NCI-H1417 treated with DMSO at 0.1 percent for 48 hours (cell line): Measurements from ENCODE around the gene PPP1R1B.

Source experiments
- DNase-seq: peaks from one replicate; lab custom pipeline; 2025; lab: John Stamatoyannopoulos, UW

Gene PPP1R1B

DNA sequence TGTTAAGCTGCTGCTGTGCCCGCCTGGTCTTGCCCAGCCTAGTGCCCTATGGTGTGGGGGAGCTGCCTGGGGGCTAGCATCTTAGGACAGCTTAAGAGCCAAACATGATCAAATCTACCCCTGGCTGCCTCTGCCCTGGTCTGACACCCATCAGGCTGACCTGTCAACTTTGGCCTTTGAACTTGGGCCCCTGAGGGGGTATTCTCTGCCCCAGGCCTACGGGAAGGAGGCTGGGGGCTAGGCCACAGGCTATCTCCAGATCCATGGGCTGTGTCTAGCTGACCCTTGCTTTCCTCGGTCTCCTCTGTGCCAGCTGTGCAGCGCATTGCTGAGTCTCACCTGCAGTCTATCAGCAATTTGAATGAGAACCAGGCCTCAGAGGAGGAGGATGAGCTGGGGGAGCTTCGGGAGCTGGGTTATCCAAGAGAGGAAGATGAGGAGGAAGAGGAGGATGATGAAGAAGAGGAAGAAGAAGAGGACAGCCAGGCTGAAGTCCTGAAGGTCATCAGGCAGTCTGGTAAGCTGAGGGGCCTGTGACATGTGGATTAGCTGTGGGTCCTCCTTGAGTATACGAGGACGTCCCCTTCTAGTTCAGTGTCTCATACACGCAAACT lies 6.9 kb downstream of the PPP1R1B start:
- DNase-seq, result no peak

DNA sequence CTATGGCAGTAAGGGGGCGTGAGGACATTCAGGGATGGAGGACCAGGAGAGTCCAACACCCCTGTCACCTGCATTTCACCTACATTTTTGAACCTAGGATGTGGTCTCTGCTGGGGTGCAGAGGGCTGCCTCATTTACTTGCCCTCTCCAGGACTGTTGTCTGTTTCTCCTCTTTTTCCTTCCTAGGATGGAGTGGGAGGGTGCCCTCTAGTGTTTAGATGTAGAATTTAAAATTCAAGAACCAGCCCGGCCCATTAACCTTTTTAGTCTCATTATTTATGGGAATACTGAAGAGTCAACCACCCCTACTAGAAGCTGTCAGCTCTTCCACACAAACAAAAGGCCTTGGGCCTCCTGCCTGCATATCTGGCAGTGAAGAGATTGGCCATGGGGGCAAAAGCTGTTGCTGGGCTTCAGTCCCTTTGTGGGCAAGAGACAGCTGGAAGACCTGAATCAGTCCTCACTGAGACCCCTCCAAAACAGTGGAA lies 7.7 kb downstream of the PPP1R1B start:
- DNase-seq, result no peak

DNA sequence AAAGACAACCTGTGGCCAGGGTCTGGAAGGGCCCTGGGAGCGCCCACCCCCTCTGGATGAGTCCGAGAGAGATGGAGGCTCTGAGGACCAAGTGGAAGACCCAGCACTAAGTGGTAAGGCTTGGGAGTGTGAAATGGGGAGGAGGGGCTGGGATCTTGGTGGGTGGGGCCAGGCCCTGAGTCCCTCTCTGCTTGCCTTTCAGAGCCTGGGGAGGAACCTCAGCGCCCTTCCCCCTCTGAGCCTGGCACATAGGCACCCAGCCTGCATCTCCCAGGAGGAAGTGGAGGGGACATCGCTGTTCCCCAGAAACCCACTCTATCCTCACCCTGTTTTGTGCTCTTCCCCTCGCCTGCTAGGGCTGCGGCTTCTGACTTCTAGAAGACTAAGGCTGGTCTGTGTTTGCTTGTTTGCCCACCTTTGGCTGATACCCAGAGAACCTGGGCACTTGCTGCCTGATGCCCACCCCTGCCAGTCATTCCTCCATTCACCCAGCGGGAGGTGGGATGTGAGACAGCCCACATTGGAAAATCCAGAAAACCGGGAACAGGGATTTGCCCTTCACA lies 8.9 kb downstream of the PPP1R1B start:
- no peak for DNase-seq

DNA sequence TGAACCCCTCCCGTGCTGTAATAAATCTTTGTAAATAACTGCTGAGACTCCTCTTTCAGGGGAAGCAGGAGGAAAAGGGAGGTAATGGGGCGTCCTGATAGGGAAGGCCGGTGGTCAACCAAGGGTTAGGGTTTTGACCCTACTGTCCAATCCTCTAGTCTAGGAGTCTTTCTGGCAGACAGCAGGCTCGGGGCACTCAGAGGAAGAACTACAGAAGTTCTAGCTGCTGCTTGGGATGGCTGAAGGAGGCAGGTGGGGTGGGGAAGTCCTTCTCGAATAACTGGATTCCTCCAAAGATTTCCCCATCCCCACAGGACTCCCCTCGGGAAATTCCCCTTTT lies 9.8 kb downstream of the PPP1R1B start:
- DNase-seq, result no peak

DNA sequence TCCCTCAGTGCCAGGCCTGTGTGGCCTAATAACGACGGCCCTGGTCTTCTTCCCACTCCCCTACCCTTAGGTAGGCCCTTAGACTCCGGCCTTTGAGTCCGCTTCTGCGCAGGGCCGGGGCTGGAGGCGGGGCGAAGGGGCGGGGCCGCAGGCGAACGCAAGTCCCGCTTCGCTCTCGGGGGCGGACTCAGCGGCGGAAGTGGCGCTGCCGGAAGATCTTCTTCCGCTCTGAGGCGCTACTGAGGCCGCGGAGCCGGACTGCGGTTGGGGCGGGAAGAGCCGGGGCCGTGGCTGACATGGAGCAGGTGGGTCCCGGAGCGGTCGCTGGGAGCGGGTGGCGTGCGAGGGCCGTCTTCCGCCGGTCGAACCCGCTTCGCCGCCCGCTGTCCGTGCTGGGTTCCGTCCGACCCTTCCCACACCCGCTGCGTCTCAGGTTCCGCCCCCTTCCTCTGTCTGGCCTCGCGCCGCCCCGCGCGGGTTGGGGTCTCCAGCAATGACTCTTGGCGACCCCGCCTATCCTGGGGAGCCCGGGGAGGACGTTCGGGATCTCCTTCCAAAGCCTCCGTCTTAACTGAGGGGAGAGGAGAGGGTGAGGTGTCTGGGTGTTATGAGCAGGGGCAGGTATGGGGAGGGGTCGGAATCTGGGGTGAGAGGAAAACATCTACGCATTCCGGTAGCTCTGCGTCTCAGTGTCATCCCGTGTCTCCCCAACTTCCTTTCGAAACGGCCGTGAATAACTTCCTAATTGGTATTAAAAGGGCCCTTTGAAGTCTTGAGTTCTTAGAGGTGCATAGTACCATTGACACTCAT lies 10.4 kb downstream of the PPP1R1B start, which contains the start of gene STARD3:
TSS of gene STARD3 (plus strand) at position 218 of the 810 bp plus-strand sequence. CDS start 16,388 bp downstream, outside the sequence.
- peak; percentile 40 for DNase-seq

DNA sequence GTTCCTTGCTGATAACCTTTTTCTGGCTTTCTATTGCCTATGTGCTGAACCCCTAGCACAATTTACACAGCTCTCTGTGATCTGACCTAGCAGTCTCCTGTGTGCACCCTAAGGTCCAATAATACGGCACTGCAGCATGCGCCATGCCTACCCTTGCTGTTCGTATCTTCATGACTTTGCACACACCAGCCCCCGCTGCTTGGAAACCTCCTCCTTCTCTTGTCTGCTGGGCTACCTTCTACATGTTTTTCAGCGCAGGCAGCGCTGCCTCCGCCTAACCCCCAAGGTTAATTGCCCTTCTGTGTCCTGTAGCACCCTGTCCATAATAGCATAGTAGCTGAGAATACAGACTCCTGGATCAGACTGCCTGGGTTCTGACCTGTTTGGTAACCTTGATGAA lies 11.6 kb downstream of the PPP1R1B start:
- no peak for DNase-seq

DNA sequence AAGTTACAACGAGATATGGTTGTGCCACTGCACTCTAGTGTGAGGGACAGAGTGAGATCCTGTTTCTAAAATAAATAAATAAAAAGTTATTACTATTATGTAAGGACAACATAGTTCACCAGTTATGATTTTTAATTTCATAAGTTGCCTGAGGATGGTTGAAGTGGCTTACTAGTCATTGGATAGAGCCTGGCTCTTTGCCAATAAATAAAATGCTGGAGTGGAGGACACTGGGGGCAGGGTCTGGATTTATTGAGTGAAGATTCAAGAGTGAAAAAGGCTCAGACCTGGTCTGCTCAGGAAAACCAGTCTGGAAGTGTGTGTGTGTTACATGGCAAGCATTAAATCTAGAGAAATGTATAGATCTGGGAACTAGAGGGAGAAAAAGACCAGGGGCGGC lies 12.3 kb downstream of the PPP1R1B start:
- DNase-seq, result no peak

DNA sequence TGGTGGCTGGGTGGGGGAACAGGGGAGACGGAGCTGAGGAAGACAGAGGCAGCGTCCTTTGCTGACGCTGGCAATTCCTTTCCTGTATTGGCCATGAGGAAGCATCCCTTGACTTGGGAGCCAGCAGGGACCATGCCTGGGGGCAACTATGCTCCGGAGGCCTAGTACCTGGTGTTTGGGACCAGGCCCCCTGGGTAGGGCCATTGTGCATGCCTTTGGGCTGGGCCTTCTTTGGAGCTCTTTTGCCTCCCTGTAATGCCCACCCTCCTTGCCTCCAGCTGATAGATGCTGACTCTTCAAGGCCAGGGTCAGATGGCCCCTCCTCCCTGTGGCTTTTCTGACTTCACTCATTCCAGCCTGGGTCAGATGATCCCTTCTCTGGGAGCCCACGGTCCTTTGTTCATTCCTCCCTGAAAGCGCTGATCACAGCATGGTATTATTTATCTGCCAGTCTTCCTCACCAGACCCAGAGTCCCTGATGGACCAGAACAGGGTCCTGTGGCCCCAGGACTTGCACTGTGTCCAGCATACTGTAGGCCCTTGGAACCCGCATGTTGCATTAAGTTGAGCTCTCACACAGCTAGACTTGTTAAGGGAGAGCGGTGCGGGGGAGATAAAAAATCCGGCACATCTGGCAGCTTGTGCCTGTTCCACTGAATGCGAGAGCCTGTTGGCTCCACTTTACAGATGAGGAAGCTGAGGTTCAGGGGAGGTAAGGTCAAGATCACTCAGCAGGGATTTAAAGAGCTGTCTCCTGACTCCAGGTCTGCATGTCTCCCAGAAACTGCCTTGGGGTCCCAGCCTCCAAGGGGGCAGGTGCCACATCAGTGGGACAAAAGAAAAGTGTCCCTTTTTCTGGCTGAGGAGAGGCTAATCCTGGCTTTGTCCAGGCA lies 13.1 kb downstream of the PPP1R1B start:
- no peak for DNase-seq

DNA sequence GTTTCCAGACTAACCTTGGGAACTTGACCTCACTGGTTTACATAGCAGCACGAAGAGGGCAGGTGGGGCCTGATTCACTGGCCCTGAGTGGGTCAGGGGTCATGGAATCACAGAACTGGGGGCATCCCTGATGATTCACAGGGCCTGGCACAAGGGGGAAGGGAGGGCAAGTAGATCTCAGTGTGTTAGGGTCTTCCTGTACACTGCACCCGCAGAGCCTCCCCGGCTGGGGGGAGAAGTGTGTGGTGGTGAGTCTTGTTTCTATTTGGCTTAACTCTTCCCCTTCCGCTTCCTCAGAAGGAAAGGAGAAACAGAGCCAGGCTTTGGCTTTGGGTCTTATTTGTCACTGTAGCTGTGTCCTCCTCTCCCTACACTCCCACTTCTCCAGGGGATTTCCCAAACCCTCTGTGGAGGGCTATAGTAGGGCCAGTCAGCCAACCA lies 13.9 kb downstream of the PPP1R1B start:
- no peak for DNase-seq

DNA sequence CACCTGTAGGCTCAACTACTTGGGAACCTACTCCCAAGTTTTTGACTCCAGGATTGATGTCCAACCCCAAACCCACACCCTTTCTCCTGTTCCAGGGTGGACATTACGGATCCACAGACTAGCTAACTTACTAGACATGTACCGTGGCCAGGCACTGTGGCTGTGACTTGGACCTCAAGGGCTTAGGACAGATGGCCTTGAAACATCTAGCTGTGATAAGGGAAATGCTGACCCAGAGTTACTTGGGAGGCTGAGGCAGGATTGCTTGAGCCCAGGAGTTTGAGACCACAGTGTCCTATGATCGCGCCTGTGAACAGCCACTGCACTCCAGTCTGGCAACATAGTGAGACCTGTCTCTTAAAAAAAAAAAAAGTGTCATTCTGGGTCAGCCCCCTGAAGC lies 14.3 kb downstream of the PPP1R1B start:
- DNase-seq, result no peak

DNA sequence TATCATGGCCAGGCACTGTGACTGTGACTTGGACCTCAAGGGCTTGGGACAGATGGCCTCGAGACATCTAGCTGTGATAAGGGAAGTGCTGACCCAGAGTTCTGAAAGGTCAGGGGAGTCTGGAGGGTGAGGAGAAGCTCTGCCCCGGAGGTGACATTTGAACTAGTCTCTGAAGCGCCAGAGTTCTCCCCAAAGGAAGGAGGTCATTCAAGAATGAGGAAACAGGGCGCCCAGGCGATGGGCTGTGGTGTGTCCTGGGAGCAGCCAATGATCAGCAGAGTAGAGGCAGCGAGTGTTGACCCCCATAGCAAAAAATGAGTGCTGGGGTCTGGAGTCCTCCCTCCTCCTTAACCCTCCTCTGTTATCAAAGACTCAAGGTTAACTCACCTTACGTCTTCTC lies 15.1 kb downstream of the PPP1R1B start:
- no peak for DNase-seq

DNA sequence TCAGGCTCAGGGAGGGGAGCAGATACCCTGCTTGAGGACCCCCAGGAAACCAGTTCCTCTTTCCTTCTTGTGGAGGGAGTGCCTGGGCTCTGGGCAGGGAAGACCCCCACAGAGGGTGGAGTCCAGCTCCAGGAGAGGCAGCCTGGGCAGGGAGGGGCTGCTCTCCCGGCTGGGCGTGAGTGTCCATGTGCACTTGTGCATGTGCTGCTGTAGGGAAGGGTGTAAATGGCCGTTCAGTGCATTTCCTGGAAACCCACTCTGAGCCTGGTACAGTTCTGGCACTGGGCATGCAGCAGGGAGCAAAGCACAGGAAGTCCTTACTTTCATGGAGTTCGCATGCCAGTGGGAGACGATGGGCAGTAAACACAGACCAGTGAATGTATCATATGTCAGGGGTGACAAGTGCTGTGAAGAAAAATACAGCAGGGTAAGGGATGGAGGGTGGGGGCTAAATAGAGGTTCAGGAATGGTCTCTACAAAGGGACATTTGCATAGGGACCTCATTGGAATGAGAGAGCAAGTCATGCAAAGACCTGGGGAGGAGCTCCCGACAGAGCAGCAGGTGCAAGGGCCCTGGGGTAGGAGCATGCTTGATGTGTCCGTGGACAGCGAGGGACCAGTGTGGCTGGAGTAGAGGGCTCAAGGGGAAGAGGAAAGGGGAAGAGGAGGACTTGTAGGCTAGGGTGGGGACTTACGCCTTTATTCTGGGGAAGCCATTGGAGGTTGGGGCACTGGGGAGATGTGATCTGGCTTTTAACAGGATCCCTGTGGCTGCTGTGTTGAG lies 15.7 kb downstream of the PPP1R1B start:
- no peak for DNase-seq

DNA sequence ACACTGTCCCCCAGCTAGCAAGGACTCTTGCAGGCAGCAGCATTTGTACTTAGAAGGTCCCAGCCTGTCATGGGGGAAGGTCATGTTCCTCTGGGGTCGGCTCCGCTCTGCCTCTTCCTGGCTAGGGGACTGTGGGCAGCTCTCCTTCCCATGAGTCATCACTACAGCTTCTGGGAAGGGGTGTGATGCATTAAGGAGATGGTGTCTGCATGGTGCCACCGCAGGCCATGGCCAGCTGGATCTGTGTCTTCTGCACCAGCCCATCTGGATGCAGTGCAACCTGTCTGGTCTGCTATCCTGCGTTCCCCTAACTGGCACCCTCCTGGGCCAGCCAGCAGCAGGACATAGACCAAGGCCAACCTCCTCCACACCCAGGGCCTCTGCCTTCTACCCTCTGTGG lies 16.5 kb downstream of the PPP1R1B start:
- DNase-seq, result no peak

DNA sequence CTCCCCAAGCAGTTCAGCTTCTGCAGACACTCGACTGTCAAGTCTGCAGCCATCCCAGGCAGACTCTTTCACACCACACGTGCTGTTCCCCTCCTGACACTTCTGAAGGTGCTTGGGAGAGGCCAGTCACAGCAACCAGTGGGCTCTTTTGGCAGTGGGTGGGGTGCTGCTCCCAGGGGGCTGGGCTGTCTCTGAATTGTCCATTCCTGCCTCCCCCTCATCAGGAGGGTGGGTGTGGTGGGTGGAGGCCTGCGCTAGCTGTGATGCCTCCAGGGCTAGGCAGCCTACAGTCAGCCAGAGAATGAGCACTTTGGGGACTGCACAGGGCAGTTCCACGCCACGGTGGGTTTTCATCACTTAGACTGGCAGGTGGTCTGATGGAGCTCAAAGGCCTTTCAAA lies 20.5 kb downstream of the PPP1R1B start:
- no peak for DNase-seq

DNA sequence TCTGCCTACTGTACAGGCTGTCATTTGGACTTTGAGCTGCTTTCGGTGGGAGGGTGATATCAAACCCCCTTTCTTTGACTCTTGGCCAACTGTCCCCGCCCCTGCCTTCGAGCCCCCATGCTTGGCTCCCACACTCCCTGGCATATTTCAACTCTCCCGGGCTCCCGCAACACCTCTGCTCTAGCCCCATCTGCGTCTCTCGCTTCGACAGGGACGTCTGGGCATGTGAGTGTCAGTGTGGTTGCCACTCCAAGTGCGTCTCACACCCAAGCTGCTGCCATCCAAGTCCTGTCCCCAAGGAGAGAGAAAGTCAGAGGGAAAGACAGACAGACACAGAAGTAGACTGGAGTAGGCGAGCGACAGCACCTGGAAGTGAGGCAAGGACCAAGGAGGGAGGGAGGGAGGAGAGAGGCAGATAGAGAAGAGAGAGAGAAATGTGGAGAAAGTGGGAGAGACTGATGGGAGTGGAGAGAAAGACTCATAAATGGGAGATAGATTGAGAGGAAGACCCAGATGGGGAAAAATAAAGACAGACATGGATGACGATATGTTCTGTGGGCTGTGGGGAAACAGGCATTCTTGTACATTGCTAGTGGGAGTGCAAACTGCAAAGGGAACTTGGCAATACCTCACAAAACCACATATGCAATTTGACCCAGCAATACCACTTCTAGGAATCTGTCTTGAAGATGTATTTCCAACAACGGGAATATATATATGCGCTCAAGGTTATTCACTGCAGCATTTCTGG lies 22.0 kb downstream of the PPP1R1B start:
- no peak for DNase-seq

DNA sequence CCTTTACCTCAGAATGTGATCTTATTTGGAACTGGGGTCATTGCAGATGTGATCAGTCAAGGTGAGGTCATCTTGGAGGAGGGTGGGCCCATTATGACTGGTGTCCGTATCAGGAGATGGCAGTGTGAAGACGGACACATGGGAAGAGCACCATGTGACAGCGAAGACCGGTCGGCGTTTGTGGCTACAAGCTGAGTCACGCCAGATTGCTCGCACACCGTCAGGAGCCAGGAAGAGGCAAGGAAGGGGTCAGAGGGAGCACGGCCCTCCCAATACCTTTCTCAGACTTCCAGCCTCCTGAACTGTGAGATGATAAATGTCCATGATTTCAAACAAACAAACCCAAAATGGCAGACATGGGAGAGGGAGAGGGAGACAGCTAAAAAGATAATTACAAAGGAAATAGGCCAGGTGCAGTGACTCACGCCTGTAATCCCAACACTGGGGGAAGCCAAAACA lies 23.4 kb downstream of the PPP1R1B start:
- no peak for DNase-seq

DNA sequence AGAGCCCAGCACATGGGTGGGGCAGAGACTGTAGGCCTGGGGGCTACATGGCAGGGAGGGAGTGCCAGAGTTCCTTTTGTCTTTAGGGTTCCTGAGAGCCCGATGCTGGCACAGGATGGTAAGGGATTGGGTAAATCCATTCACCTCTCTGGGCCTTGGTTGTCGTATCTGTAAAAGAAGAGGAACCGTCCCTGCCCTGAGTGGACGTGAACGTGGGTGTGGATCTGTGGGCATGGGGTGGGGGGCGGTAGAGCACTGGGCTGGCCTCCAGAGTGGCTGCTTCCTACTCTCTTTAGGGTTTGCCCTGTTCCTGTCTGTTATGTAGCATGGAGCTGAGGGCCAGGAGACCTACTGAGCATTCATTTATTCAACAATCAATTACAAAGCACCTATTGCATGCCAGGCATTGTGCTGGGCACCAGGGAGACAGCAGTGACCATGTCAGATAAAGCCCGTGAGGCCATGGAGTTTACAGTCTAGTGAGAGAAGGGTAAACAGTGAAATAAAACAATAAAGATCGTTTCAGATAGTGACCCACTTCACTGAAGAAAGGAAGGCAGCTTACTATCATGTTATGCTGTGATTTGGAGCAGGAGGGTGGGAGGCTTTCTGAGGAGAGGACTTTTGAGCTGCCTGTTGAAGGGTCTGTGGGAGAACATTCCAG lies 25.3 kb downstream of the PPP1R1B start:
- no peak for DNase-seq

DNA sequence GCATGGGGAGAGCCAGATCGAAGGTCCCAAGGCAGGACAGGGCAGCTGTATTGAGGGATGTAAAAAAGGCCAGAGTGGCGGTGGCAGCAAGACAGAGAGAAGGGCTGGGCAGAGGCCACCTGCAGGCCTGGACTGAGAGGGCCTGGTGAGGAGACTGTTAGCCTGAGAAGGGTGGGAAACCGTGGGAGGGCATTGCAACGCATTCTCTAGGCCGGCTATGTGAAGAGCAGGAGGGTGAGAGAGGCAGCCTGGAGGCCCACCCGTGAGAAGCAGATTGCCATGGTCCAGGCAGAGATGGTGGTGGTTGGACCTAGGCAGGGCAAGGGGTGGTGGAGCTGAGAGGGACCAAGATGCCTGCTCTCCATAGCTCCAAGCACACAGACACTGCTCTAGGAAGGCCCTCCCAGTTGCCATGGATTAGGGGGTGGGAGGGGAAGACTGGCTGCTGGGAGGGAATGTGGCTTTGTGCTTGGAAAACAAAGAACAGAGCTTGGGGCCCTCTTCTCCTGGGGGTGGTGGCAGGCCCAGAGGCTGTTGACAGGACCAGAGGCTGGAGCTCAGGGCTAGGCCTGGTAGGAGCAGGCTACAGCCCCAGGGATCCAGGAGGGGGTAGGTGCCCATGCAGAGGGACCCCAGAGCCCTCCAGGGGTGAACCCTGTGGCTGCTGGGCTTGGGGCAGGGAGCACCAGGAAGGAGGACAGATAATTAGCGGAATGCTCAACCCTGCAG lies 26.0 kb downstream of the PPP1R1B start:
- DNase-seq, result no peak

DNA sequence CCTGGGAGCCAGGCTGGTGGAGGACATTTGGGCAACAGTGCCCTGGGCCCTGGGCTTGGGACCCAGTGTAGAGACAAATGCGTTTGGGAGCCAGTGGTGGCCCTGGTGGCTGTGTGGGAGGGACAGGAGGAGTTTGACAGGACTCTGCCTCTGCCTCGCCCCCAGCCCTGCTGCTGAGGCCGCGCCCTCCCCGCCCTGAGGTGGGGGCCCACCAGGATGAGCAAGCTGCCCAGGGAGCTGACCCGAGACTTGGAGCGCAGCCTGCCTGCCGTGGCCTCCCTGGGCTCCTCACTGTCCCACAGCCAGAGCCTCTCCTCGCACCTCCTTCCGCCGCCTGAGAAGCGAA lies 26.5 kb downstream of the PPP1R1B start:
- DNase-seq, result no peak
